ENCODE data around the gene SLC6A18. TPM values are rescaled to one million over a fixed set of nuclear protein-coding genes. Genes with fewer than 3 reads are reported as not detected.

The SLC6A18 gene
- total RNA-seq, 1 donor from 2014 or later: not detected

DNA sequence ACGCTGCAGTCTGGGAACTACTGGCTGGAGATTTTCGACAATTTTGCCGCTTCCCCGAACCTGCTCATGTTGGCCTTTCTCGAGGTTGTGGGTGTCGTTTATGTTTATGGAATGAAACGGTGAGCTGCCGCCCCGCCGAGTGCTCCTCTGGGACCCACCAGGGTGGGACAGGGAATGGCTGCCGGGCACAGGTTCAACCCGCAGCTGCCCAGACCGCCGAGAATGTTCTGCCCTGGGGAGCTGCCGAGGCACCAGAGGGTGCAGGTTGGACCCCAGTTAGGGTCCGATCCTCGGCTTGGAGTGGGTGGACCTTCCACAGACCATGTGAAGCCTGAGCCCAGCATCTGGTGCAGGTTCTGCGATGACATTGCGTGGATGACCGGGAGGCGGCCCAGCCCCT is 19.1 kb downstream of the SLC6A18 start:
- intact Hi-C loops (cut with DNase I): no loop called here
- DNase-seq: no peak

DNA sequence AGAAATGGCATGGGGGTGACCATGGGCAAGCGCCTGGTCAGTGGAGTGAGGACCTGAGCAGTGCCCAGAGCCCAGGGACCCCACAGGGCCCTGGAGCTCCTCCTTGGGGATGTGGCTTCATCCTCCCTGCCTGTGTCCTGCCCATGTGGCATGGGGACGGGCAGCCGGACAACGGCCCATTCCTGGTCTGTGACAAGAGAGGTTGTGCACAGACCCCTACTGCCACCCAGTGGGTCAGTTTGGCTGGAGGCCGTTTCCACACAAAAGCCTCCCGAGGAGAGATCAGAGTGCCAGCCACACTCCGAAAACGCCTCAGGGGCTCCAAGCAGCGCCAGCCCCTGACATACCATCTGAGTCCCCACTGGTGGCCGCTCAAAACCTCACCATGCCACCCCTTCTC is 19.8 kb downstream of the SLC6A18 start:
- DNase-seq (no peak), ATAC-seq (ENCODE audit: poor library complexity) (no peak)
- intact Hi-C loops (cut with DNase I): no loop called here

More for the DNA sequence above, 19.1 kb downstream of the SLC6A18 start:
- no peak for ATAC-seq (ENCODE audit: poor library complexity)

DNA sequence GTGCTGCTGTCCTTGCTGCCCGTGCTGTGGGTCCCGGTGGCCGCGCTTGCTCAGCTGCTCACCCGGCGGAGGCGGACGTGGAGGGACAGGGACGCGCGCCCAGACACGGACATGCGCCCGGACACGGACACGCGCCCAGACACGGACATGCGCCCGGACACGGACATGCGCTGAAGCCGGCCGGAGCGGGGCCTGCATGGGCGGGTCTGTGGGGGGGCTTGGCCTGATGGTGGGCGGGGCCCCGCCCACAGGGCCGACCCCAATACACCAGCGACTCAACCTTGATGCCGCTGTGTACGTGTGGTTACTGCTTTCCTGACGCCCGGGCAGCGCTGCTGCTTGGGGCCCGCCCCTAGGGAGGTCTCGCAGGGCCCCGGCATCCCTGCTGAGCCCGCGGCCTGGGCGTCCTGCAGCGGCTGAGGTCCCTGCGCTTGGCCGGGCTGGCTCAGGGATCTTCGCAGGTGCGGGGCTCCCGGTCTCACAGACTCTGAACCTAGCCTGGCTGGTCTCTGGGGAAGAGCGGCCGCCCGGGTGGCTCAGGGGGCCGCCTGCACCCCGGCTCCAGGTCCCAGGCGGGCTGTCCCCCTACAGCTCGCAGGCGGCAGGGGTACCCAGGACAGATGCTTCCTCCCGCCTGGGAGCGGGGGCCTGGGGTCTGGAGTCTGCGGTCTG is 20.9 kb downstream of the SLC6A18 start:
- intact Hi-C loops (cut with DNase I): no loop called here
- no peak for ATAC-seq (ENCODE audit: poor library complexity)
- no peak for DNase-seq

DNA sequence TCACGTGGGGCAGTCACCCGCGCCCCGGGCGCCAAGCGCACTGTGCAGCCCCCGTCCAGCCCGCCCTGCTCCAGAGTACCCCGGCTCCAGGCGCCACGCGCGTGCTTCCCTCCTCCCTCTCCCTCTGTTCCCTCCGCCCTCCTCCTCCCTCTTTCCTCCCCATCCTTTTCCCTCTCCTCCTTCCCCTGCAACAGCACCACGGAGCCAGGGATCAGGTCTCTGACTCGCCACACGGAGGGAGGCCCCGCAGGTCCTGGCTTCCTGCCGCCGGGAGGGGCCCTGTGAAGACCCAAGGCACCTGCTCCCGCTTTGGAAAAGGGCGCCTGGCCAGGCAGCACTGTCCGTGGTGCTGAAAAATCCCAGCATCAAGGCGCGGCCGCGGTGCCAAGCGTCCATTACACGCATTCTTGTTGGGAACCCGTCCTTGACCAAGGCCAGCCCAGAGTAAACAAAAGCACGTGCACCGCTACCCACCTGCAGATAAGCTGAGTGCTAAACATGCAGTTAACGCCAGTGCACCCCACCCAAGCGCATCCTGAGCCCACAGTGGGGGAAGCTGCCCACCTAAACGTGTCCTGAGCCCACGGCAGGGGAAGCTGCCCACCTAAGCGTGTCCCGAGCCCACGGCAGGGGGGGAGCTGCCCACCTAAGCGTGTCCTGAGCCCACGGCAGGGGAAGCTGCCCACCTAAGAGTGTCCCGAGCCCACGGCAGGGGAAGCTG is 21.7 kb downstream of the SLC6A18 start:
- intact Hi-C loops (cut with DNase I): no loop called here
- peak; percentile 56 for DNase-seq
- ATAC-seq (ENCODE audit: poor library complexity): peak; percentile 66

DNA sequence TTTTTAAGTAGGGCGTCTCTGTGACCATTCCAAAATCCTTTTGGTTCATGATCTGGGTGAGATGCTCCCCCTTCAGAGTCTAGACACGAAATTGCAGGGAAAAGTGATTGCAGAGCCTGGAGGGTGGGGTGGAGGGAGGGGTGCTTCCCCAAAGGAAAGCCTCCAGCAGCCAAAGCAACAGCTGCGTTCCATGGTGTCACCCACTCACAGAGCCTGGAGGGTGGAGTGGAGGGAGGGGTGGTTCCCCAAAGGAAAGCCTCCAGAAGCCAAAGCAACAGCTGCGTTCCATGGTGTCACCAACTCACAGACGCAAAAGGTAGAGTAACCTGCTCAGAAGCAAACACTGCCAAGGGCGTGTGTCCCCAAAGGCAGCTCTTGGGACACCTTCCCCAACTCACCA is 22.6 kb downstream of the SLC6A18 start:
- no peak for ATAC-seq (ENCODE audit: poor library complexity)
- intact Hi-C loops (cut with DNase I): no loop called here
- DNase-seq: no peak

DNA sequence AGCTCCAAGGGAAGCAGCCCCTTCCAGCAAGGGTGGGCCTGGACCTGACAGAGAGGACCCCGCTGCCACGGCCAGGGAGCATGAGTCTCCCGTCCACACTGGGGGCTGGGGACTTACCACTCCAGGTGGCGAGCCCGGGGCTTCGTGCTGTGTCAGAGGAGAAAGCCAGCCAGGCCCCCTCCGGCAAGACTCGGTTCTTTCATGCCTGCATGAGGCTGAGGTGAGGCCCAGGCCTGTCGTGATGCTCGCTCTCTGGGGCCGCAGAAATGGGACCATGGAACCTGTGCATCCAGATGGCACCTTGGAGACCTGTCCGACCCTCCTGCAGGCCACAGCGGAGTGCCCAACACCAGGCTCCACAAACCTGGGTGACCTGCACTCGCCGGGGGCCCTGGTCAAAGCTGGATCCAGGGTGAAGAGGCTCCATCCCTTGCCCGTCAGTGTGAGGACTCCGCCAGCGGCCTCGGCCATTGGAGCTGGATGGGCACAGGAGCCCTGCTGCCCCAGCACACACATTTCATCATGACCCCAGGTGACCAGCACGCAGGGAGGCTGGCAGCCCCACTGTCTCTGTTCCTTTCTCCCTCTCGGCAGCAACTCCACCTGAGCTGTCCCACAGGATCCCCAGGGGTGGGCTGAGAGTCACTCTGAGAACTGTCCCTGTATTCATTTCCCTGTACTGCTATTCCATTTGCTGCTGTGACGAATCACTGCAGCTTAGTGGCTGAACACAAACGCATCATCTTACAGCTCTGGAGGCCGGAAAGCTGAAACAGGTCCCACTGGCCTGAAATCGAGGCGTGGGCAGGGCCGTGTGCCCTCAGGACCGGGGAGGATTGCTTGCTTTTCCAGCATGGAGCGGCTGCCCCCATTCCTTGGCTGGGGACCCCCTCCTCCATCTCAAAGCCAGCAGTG is 24.4 kb downstream of the SLC6A18 start:
- no peak for DNase-seq
- ATAC-seq (ENCODE audit: poor library complexity): no peak
- intact Hi-C loops (cut with DNase I): no loop called here

DNA sequence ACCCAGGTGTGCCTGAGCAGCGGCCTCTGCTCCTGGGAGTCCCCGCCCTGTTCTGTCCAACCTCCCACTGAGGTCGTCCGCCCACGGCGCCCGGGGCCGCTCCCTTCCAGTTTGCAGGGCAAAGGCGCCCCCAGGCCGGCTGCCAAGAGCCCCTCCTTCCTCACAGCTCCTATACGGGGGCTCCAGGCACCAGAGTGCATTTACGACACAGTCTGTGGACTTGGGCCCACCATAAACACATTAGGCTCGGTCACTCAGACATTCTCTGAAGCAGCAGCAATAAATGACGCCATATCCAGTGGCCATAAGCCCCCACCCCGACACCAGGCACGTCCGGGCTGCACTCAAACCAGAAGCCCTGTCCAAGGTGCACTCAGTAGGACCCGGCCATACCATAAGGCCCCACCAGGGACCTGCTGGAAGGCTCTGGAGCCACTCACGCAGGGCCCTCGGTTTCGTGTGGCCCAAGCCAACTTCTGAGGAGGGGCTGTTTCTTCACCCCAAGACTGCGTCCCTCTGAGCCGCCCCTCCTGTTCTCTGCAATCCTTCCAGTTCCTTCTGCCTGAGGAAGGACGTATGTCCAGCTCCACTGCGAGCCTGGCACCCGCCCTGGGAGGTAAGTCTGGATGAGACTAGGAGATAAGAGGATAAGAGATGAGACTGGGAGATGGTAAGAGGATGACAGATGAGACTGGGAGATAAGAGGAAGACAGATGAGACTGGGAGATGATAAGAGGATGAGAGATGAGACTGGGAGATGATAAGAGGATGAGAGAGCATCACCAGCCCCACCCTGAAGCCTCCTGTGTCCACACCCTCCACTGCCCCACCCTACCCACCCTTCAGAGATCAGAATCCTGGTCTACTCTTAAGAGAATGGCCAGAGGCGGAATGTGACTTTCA is 26.7 kb downstream of the SLC6A18 start:
- ATAC-seq (ENCODE audit: poor library complexity): no peak
- DNase-seq: no peak
- intact Hi-C loops (cut with DNase I): no loop called here

DNA sequence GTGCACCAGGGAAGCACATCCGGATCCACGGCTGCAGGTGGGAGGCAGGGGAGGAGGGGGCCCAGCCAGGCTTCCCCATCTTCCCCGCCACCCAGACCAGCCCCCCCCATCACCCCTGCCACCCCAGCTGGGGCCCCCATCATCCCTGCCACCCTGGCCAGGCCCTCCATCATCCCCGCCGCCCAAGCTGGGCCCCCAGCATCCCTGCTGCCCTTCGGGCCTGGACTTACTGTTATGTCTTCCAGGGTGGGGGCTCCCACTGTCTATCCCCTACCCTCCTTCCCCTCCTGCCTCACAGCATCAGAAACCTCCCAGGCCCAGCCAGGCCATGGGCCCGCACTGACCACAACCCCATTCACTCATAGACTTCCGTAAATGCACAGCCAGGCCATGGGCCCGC is 27.5 kb downstream of the SLC6A18 start:
- intact Hi-C loops (cut with DNase I): no loop called here
- ATAC-seq (ENCODE audit: poor library complexity) (no peak), DNase-seq (no peak)

DNA sequence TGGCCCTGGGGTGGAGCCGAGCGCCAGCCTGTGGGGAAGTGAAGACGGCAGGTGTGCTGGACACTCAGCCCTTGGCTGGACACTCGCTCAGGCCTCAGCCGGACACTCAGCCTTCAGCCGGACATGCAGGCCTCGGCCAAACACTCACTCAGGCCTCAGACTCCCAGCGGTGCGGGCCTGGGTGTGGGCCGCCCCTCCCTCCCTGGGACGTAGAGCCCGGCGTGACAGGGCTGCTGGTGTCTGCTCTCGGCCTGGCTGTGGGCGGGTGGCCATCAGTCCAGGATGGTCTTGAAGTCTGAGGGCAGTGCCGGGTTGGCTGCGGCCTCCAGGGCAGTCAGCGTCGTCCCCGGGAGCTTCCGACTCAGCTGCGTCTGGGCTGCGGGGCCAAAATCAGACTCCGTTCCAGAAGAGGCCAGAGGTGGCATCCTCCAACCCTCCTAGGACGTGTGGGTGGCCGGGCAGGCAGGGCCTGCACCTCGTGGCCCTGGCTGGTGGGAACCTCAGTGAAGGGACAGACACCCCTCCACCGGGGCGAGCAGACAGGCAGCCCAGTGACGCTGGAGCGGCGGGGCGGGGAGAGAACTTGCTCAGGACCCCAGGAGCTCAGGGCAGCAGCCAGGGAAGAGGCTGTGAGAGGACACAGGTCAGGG is 28.4 kb downstream of the SLC6A18 start:
- intact Hi-C loops (cut with DNase I): no loop called here
- no peak for DNase-seq
- no peak for ATAC-seq (ENCODE audit: poor library complexity)

DNA sequence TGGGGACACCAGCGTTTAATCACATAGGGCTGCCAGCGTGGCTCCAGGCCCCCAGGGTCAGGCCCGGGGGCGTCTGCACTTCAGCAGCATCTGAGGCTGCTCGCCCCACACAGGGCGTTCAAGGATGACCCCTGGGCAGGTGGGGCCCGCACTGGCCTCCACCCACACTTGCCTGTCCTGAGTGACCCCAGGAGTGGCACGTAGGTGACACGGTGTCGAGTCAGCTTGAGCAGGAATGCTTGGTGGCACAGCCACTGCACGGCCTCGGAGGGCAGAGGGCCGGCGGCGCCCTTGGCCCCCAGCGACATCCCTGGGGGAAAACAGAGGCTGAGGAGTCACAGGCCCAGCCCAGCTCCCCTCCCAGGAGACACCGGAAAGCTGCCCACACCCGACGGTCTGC is 29.0 kb downstream of the SLC6A18 start:
- no peak for ATAC-seq (ENCODE audit: poor library complexity)
- DNase-seq: no peak
- intact Hi-C loops (cut with DNase I): no loop called here

DNA sequence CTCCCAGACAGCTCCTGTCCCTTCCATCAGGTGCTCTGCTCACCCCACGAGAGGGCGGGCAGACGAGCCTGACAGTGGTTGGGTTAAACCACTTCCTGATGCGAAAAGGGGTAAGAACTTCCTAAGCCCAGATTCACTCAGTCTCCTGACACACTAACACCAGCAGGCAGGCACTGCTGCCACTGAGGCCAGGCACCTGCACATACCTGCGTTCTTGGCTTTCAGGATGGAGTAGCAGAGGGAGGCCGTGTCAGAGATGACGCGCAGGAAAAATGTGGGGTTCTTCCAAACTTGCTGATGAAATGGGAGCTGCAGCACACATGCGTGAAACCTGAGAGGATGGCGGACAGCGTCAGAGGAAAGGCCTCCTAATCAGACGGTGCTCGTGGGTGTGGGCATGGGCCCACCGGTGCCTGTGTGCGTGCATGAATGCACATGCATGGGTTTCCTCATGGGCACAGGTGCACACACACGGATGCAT is 29.9 kb downstream of the SLC6A18 start:
- ATAC-seq (ENCODE audit: poor library complexity) (no peak), DNase-seq (no peak)
- intact Hi-C loops (cut with DNase I): no loop called here

DNA sequence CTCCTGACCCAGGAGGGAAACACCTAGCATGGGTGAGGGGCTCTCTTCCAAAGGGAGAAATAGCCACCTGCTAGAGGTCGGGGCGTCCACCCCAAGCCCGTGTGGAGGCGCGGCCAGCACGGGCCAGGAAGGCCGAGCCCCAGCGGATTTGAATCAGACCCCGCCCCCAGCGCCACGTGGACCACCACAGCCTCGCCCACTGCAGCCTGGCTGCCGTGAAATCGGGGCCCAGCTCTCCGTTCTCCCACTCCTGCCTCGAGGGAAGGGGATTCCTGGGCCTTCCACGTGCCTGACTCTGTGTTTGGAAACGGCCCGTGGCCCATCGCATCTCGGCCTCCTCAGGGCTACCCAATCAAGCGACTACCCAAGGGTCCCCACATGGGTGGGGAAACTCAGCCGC is 31.6 kb downstream of the SLC6A18 start:
- intact Hi-C loops (cut with DNase I): no loop called here
- DNase-seq (no peak), ATAC-seq (ENCODE audit: poor library complexity) (no peak)

DNA sequence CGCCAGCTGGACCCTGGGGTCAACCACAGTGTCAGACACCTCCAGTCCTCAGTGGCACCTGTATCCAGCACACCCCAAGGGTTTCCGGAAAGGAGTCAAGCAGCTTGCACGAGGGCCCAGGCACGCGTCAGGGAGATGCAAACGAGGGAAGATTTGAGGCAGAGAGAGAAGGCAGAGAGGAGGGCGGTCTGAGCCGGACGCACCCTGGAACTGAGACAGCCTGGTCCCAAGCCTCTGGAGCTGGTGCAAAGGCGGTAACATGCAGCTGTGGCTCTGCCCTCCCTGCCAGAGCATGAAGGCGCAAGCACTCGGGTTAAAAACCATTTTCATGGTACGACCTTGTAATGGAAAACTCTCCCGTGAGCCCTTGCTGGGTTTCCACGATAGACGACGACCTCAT is 32.2 kb downstream of the SLC6A18 start:
- intact Hi-C loops (cut with DNase I): no loop called here
- DNase-seq: no peak
- no peak for ATAC-seq (ENCODE audit: poor library complexity)

DNA sequence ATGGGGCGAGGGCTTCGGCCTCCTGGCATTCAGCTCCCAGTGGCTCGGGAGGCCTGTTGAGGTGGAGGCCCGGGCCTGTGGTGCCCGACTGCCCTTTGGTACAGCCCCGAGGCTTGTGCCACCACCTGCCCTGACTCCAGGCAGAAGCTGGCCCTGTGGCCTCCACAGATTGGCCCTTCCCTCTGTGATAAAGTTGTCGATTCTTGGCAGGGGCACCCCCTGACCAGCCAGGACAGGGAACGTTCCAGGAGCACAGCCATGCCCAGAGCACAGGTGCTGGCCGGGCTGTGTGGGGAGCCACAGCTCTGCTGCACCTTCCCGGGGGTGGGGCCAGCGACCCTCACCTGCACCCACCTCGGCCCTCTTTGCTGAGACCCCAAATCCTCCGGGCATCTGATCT is 32.7 kb downstream of the SLC6A18 start:
- intact Hi-C loops (cut with DNase I): no loop called here
- DNase-seq (no peak), ATAC-seq (ENCODE audit: poor library complexity) (no peak)

DNA sequence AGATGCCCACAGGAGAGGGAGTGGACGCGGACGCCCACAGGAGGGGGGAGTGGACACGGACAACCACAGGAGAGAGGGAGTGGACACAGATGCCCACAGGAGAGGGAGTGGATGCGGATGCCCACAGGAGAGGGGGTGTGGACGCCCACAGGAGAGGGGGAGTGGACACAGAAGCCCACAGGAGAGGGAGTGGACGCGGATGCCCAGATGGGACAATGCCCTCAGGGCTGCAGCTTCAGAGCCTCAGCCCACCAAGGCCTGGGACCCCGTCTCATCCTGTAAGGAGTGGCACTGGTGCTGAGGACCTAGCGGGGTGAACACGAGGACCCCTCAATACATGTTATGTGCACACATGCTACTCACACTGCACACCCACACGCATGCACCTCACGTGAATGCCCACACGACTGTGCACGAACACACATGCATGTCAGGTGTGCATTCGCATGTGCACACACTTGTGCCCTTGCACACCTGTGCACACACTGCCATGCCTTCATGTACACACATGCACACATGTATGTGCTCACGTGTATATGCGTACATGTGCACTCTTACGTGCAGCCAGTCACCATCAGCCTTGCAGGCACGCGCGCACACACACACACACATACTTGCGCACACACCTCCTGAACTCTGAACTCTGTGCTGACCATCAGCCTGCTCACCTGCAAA is 34.8 kb downstream of the SLC6A18 start:
- ATAC-seq (ENCODE audit: poor library complexity) (no peak), DNase-seq (no peak)
- intact Hi-C loops (cut with DNase I): no loop called here

DNA sequence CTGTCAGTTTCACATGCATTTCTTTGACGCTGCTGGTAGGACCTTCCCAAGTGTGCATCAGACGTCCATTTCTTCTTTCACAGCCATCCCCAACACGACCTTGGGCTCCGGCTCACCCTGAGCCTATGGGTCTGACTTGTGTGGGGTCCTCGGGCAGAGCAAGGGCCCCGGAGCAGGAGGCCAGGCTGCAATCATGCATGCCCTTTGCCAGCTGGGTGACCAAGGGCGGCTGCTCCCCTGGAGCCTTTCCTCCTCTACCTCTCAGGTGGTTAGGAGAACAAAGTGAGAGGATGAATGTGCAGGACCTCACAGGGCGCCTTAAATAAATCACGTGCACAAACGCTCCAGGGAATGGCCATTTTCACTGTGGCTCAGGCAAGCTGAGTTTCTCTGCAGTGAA is 36.5 kb downstream of the SLC6A18 start:
- DNase-seq: no peak
- no peak for ATAC-seq (ENCODE audit: poor library complexity)
- intact Hi-C loops (cut with DNase I): no loop called here

DNA sequence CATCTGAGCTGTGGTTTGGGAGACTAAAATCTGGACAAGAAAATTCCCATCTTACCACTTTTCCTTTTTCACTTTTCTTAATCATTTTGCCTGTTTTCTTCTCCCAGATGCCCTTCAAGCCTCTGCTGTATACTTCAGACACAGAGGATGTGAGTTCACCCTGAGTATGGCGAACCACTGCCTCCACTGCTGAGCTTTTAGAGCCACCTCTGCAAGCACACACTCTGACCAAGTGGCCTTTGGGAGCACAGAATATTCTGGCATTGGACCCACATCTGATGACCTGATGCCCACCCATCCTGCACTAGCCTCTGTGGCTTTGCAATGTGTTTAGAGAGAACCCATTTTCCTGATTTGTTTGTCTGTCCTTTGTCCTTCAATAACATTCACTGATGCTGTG is 37.2 kb downstream of the SLC6A18 start:
- intact Hi-C loops (cut with DNase I): no loop called here
- no peak for ATAC-seq (ENCODE audit: poor library complexity)

DNA sequence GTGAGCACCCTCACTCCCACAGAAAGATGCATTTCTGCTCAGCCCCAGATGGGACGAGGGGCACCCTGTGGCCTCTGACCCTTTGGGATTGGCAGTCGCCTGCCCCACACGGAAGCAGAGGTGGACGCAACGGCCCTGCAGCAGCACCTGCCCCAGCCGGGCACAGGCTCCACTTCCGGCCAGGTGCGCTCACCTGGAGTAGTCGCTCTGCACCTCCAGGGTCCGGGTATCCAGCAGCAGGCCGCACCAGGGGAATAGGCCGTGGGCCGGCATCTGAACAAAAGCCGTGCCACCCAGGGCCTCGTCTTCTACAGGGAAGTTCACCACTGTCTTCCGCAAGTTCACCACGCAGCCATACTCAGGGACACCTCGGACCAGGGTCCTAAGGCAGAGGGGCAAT is 39.0 kb downstream of the SLC6A18 start:
- DNase-seq: no peak
- ATAC-seq (ENCODE audit: poor library complexity): no peak
- intact Hi-C loops (cut with DNase I): no loop called here

More for the DNA sequence above, 37.2 kb downstream of the SLC6A18 start:
- no peak for DNase-seq

Data from Right ventricle myocardium superior (tissue), 1 donor.